GM18867 (cell line): ENCODE measurements around the gene FHL1.
A peak's percentile ranks its signal among the peaks of the same experiment; 100 is the strongest.
"Not testable (repeated sequence)": the region's sequence is repeated elsewhere in the genome, so short reads cannot be mapped to it uniquely, and the experiment has no call there.

ENCODE experiments used
- ATAC-seq: cut with Tn5 transposase; IDR thresholded peaks from one replicate; pipeline ENCODE4 v1.9.1; 2021; ENCODE audit warnings: mild to moderate bottlenecking, moderate library complexity; ENCODE audit not compliant: unreplicated experiment

The FHL1 gene

DNA sequence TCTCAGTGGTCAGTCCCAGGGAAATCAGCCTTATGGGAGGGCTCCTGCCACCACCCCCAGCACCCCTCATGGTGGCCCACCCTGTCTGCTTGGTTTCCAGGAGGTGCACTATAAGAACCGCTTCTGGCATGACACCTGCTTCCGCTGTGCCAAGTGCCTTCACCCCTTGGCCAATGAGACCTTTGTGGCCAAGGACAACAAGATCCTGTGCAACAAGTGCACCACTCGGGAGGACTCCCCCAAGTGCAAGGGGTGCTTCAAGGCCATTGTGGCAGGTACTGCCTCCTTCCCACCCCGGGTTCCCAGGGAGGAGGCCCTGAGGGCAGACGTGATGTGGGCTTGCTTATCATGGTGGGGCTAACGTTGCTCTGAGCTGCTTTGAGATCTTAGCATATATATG, 59.6 kb downstream of the FHL1 start:
- ATAC-seq: no peak

DNA sequence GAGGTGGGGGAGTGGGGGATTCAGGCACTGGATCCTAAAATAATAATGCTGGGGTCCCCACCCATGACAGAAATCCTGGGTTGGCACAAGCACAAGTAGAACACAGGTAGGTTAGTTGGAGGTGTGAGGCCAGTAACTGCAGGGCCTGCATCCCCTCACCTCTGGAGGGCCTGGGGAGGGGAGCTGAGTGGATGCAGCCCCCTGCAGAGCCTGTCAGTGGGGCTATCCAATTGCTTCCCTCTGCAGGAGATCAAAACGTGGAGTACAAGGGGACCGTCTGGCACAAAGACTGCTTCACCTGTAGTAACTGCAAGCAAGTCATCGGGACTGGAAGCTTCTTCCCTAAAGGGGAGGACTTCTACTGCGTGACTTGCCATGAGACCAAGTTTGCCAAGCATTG, 60.2 kb downstream of the FHL1 start:
- no peak for ATAC-seq

DNA sequence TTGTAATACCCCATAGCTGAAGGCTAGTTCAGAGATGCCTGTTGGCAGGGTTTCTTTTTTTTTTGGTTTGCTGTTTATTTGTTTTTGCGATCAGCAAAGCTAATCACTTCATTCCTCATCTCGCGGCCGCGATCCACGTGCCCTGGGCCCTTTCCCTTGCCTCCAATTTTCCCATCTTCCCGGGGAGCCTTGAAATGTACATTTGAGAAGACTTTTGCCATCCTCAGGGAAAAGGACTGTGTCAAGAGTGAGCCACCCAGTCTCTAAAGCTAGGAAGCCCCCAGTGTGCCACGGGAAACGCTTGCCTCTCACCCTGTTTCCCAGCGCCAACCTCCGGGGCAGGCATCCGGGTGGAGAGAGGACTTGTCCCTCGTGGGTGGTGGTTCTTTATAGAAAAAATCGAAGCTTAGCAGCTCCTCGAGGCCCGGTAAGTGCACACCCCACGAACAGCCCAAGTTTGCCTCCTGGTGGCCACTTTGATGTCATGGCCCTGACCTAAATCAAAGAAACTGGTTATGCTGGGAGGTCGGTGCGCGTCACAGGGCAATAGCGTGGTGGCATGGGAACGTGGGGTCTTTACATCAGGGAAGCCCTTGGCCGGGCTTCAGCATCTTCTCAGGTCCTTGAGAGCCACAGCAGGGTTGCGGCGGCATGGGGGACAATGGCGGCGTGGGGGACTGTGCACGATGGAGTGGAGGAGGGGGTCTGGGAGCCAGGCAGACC, 61.8 kb downstream of the FHL1 start:
- ATAC-seq: no peak

DNA sequence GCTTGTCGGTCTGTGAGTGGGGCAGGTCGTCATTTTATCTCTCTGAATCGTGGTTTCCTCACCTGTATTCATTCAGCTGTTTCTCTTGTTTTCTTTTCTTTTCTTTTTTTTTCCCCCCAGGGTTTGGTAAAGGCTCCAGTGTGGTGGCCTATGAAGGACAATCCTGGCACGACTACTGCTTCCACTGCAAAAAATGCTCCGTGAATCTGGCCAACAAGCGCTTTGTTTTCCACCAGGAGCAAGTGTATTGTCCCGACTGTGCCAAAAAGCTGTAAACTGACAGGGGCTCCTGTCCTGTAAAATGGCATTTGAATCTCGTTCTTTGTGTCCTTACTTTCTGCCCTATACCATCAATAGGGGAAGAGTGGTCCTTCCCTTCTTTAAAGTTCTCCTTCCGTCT, 62.4 kb downstream of the FHL1 start:
- ATAC-seq: no peak

DNA sequence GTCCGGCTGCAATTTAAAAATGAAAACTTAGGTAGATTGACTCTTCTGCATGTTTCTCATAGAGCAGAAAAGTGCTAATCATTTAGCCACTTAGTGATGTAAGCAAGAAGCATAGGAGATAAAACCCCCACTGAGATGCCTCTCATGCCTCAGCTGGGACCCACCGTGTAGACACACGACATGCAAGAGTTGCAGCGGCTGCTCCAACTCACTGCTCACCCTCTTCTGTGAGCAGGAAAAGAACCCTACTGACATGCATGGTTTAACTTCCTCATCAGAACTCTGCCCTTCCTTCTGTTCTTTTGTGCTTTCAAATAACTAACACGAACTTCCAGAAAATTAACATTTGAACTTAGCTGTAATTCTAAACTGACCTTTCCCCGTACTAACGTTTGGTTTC, 62.9 kb downstream of the FHL1 start:
- ATAC-seq: no peak

DNA sequence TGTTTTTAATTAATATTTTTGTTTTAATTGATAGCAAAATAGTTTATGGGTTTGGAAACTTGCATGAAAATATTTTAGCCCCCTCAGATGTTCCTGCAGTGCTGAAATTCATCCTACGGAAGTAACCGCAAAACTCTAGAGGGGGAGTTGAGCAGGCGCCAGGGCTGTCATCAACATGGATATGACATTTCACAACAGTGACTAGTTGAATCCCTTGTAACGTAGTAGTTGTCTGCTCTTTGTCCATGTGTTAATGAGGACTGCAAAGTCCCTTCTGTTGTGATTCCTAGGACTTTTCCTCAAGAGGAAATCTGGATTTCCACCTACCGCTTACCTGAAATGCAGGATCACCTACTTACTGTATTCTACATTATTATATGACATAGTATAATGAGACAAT, 63.5 kb downstream of the FHL1 start:
- ATAC-seq: no peak

DNA sequence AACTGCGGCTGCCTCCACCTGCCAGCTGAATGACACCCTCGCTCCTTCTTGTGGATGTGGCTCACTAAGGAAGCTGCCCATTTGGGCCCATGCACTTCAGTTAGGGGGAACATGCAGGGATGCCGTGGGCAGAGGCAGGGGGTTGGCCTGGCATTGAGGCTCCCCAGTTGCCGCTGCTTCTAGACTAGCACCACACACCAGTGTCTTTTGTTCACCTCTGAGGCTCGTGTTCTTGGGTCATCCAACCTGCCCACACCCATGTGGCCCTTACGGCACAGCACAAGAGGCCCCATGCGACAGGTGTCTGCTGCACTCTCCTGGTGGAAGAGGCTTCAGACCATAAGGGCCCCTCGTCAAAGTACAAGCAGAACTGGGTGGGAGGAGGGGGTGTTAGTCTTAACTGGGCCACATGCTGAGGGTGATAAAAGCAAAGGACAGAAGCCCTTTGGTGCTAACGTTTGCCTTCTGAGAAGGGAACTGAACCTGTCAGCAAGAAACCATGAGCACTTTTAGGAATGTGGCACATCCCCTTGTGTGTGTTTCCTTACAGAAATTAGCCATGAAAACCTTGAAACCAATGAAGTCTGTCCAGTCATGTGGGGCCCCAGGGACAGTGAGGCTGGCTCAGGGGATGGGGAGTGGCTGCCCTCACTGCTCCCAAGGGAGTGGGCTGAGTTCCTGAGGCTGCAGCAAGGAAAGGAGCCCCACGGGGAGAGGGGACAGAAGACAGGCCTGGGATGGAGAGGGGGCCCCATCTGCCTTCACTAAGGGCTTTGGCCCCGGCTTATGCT, 64.6 kb downstream of the FHL1 start:
- ATAC-seq: no peak

DNA sequence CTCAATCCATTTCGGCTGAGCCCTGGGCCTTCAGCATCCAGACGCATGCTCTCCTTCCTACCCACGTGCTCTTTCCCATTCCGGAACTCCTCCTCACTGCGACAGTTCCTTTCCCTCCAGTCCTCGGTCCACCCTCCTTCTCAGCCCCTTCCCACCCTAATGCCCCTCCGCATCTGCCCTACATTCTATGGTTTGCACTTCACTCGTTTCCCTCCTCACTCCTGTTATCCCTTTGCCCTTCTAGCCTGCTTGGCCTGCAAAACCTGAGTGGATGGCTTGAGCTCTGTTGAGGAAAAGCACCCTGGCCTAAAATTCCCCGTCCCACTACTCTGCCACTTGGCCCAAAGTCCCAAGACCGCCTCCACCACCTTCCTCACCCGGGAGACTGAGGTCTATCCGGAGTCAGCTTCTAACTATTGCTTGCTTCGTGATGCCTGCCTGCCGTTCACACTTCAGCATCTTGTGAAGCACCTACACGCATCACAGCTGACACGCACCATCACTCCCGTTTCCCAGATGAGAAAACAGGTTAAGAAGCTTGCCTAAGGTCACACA, 65.3 kb downstream of the FHL1 start:
- ATAC-seq: no peak

DNA sequence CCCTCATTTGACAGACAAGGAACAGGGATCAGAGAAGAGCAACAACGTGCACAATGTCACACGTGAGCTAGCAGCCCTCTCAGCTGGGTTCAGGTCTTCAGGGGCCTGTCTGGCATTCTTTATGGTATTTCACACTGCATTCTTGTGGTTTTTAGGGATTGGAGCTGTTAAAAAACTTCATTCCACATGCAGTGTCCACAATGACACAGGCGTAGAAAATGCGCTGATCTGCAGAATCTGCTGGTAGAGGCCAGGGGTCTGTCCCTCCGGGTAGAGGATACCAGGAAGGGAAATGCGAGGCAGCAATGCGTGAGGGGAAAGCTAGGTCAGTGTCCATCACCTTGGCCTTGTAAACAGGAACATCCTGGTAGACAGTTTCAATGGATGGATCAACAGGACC, 67.2 kb downstream of the FHL1 start:
- ATAC-seq: no peak

DNA sequence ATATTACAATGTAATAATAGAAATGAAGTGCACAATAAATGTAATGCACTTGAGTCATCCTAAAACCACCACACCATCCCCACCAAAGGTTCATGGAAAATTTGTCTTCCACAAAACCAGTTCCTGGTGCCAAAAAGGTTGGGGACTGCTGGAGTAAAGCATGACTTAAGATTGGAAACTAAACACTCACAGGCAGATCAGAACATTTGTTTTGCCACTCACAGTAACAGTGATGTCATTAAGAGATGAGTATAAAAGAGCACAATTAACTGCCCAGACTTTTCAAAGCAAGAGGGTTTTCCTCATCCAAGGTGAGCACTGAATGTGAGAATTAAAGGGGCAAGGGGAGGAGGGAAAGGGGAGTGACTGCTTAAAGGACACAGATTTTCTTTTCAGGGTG, 68.2 kb downstream of the FHL1 start:
- no peak for ATAC-seq

DNA sequence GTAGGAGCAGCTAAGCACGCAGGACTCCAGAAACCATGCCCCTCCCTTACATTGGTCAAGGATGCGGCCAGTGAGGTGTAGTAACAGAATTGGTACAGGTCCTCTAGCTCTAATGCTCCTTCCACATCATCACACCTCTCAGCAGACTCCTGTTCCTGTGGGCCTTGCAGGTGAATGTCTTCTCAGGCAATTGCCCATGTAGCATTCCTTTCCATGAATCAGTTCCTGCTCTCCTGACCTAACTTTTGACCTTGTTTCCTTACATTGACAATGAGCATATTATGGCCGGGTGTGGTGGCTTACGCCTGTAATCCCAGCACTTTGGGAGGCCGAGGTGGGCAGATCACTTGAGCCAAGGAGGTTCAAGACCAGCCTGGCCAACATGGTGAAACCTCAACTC, 72.6 kb downstream of the FHL1 start:
- no peak for ATAC-seq

DNA sequence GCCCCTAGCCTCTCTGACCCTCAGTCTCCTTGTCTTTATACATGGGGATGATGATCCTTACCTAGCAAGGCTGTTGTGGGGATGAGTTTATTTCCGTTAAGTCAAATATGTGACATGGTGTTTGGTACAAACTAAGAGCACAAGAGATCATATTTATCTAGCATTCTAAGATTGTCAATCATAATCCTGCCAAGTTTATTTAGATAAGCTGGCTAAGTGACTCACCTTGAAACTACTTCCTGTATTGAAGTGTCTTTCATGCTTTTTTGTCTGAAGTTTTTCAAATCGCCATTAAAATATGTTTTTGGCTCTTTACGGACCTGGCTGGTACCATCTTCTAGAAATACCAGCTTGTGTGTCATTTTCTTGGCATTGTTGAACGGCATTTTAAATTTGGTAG, 73.2 kb downstream of the FHL1 start:
- ATAC-seq: no peak

DNA sequence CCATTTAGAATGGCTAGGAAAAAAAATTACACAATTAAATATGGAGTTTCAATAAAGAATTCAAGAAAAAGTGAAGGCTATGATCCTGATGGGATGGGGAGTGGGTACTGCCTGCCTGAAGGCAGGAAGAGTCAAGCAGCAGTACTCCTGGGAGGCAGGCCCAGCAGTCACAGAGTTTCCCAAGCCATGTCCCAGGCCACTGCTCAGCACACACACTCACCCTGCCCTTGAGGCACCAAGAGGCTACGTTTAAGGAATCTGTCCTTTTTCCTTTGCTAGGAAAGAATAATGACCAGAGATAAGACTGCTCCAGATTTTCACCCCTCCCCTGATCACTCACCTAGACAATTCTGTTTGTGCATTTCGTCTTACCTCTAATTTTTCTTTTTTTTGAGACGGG, 73.6 kb downstream of the FHL1 start:
- ATAC-seq: no peak

DNA sequence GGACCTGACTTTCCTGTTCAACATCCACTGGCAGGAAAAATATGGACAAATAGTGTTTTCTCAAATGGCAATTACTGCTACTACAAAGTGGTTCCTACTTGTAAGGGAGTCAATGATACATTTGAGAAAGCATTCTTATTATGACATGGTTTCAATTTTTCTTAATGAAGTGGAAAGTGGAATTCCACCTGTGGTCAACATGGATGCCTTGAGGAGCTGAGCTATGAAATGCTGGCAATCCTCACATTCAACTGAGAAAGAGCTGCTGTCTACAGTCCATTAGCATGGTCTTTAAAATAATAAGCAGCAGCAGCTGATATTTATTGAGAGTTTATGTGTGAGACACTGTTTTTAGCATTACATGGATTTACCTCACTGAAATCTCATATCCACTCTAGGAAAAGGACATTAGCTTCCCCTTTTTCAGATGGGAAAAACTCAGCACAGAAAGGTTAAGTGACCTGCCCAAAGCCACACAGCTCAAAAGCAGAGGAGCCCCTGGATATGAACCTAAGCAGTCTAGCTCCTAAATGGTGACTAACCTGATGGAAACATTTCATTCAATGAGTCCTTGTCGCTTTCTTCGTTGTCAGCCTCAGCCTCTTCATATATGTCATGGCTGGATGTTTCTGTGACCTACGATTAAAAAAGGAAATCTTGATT, 74.6 kb downstream of the FHL1 start:
- no peak for ATAC-seq

DNA sequence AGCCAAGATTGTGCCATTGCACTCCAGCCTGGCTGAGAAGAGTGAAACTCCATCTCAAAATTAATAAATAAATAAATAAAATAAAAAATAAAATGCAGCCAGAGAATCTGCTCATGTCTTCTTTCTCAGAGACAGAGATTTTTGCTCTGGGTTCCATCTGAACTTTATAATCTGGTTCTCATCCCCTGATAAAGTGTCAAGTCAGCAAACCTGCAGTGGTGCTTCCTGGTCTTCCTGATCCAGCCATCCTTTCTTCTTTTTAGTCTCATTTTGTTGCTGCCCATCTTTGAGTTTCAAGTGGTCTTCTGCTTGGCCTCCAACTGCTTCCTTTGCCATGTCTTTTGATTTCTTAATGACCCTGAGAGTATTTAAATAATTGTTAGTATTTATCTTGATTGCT, 79.7 kb downstream of the FHL1 start:
- no peak for ATAC-seq

DNA sequence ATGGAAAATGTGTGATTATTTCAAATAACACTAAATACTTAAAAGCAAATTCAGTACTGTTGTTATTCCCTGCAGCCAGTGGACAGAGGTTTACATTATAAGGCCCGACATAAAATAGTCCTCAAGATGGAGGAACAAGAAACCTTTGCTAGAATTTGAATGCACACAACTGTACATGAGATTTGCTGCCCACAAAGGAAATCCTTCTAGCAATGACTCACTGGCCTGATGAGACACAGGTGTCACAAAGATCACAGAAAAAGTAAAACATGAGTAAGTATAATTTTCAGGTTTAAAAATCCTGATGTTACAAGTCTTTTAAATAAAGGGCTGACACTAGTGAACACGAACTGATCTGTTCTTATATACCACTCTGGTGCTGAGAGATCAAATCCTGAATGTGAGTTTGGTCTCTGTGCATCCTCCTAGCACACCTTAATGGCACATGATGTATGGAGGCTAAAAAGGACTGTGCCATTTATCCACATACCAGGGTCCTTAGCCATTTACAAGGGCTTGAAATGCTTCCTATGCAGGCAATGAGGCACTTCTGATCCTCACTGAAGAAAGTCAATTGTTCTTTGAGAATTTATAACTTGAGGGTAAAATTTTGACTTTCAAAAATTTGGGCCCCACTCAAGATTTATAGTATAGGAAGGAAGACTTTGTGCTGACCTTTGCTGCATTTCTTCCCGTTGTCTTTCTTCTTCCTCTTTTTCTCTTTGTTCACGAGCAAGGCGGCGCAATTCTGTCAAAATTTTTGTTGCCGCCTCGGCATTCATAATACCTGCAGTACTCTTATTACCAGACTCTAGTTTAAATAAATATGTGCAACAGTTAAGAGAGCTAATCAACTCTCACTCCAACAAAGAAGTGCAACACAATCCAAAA, 80.9 kb downstream of the FHL1 start:
- ATAC-seq: peak; percentile 72

DNA sequence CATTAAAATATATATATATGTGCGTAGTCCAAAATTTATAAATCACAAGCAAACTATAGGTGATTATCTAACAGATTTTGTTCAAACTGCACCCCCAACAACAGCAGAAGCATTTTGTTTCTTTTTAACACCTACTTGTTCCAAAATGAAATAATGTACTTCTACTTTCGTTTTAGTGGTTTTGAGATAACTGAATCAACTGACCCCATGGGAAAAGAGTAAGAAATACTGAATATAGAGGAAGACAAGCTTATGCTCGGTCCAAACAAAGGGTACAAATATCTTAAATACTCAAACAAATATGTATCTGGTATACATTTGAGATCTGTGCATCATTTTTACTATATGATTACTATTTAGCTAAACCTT, 81.5 kb downstream of the FHL1 start:
- ATAC-seq: peak; percentile 70

DNA sequence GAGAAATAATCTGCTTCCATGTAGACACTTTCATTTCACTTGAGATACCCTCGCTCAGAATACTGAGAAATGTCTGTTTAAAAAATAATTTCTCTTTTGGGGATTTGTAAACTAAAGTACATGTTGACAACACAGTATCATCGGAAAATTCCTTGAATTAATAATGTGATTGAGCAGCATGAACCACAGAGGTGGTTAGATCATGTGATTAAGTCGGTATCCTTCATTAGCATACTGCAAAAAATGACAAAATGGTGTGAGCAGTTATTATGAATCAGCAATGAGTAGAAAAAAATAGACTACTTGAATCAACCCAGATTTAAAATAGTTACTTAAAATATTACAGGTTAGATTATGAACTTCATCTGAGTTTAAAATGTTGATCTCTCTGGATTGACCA, 89.7 kb downstream of the FHL1 start:
- no peak for ATAC-seq

DNA sequence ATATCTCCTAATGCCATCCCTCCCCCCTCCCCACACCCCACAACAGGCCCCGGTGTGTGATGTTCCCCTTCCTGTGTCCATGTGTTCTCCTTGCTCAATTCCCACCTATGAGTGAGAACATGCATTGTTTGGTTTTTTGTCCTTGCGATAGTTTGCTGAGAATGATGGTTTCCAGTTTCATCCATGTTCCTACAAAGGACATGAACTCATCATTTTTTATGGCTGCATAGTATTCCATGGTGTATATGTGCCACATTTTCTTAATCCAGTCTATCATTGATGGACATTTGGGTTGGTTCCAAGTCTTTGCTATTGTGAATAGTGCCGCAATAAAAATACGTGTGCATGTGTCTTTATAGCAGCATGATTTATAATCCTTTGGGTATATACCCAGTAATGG, 90.5 kb downstream of the FHL1 start:
- ATAC-seq: not testable (repeated sequence)

DNA sequence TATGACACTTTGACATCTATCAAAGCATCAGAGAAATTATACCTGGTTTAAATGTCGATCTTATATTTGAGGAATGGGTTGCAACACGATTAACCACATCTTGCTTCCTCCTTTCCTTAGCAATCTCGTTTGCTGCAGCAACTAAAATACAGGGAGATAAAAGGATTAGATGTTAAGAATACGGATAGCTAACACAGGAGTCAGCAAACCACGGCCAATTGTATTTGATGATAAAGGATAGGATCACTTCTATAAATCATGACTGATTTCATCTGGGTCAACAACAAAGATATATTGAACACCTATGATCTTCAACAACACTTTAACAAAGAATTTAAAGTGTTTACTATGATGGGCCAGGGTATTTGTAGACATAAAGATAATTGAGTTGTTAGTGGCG, 98.9 kb downstream of the FHL1 start:
- no peak for ATAC-seq
